ENCODE data around the gene TCTN1.
"Not testable (repeated sequence)": the region's sequence is repeated elsewhere in the genome, so short reads cannot be mapped to it uniquely, and the experiment has no call there.

The TCTN1 gene

DNA sequence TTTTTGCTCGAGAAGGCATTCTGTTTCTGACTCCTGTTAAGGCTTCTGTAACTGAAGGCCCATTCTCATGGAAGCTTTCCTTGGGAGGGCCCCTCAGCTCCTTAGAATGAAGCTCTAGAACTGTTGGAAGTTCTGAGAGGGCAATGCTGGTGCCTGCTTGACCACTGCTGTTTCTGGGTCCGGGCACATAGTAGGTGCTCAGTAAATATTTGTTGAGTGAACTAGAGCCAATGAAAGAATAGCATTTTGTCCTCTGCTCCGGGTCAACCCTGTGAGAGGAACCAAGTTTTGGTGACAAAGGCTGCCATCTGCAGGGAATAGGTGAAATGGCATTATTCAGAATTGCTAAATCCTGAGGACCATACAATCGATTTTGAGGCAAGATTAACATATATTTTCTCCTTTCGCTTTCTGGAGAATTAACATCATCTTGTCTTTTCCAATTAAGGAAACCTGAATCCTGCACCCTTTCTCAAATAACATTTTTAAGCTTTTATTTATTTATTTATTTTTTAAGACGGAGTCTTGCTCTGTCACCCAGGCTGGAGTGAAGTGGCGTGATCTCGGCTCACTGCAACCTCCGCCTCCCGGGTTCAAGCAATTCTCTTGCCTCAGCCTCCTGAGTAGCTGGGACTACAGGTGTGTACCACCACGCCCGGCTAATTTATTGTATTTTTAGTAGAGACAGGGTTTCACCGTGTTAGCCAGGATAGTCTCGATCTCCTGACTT, 11.7 kb upstream of the TCTN1 start:
- 70 to 73% methylated on average over 14 of the region's 14 CpGs for WGBS, 2 experiments
- not testable (repeated sequence) for H3K27me3 ChIP-seq (ENCODE audit: control insufficient read depth, insufficient read depth, low read length, poor library complexity, severe bottlenecking); H3K9me3 ChIP-seq (ENCODE audit: control insufficient read depth, low read length); H3K4me3 ChIP-seq (ENCODE audit: insufficient read depth, low read depth, low read length); H3K4me1 ChIP-seq (ENCODE audit: control insufficient read depth, insufficient read depth, low read length); H3K27ac ChIP-seq (ENCODE audit: insufficient read depth, low read depth, low read length, poor library complexity, severe bottlenecking); H3K36me3 ChIP-seq (ENCODE audit: control insufficient read depth, insufficient read depth, low read length)

DNA sequence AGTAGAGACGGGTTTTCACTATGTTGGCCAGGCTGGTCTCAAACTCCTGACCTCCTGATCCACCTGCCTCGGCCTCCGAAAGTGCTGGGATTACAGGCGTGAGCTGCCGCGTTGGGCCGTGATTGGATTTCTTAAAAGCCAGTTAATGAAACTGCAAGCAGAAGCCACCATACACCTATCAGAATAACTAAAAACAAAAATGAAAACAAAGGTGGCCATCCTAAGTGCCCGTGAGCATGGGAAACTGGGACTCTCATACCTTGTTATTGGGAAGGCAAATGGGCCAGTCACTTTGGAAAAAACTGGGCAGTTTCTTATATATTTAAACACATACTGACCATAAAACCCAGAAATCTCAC, 7.7 kb upstream of the TCTN1 start:
- no peak overlapping the region for H3K4me3 ChIP-seq (ENCODE audit: insufficient read depth, low read depth, low read length)

GRCh38 chr12:110613071-110613770, 708 bp upstream of the TCTN1 start:
- WGBS, 2 experiments, result 81% methylated on average over 19 to 20 of the region's 23 CpGs
- H3K4me3 ChIP-seq (ENCODE audit: insufficient read depth, low read depth, low read length), result peak overlapping the region; percentile 71
- peaks cover 3% of the 10 kb centered on the region for H3K4me1 ChIP-seq (ENCODE audit: control insufficient read depth, insufficient read depth, low read length)
- no peaks in the 10 kb centered on the region for H3K9me3 ChIP-seq (ENCODE audit: control insufficient read depth, low read length)
- H3K27ac ChIP-seq (ENCODE audit: insufficient read depth, low read depth, low read length, poor library complexity, severe bottlenecking), result no peak overlapping the region
- no peaks in the 10 kb centered on the region for H3K36me3 ChIP-seq (ENCODE audit: control insufficient read depth, insufficient read depth, low read length)
- no peaks in the 10 kb centered on the region for H3K27me3 ChIP-seq (ENCODE audit: control insufficient read depth, insufficient read depth, low read length, poor library complexity, severe bottlenecking)

More for the DNA sequence above, 7.7 kb upstream of the TCTN1 start:
- Histone ChIP-seq H3K36me3 (ENCODE audit: control insufficient read depth, insufficient read depth, low read length) (no peaks in the 10 kb centered on the region), H3K4me1 (ENCODE audit: control insufficient read depth, insufficient read depth, low read length) (no peaks in the 10 kb centered on the region), H3K27ac (ENCODE audit: insufficient read depth, low read depth, low read length, poor library complexity, severe bottlenecking) (no peak overlapping the region), H3K27me3 (ENCODE audit: control insufficient read depth, insufficient read depth, low read length, poor library complexity, severe bottlenecking) (no peaks in the 10 kb centered on the region), H3K9me3 (ENCODE audit: control insufficient read depth, low read length) (no peaks in the 10 kb centered on the region)
- WGBS, 2 experiments, result 95% methylated on average over 8 of the region's 8 CpGs

DNA sequence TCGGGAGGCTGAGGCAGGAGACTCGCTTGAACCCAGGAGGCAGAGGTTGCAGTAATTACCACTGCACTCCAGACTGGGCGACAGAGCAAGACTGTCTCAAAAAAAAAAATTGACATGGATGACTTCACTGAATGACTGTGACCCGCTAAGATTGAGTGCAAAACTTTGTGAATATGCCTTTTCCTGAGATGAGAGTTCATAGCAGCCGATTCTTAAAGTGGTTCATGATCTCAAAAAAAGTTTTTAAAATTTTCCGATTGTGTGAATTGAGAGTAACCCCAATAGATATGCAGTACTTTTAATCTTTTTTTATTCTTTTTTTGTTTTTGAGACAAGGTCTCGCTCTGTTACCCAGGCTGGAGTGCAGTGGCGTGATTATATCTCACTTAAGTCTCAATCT, 1.2 kb downstream of the TCTN1 start:
- Histone ChIP-seq H3K9me3 (ENCODE audit: control insufficient read depth, low read length) (no peaks in the 10 kb centered on the region), H3K4me1 (ENCODE audit: control insufficient read depth, insufficient read depth, low read length) (peaks cover 3% of the 10 kb centered on the region), H3K4me3 (ENCODE audit: insufficient read depth, low read depth, low read length) (no peak overlapping the region), H3K36me3 (ENCODE audit: control insufficient read depth, insufficient read depth, low read length) (no peaks in the 10 kb centered on the region), H3K27me3 (ENCODE audit: control insufficient read depth, insufficient read depth, low read length, poor library complexity, severe bottlenecking) (no peaks in the 10 kb centered on the region), H3K27ac (ENCODE audit: insufficient read depth, low read depth, low read length, poor library complexity, severe bottlenecking) (no peak overlapping the region)
- WGBS, 2 experiments, result 88 to 94% methylated on average over 8 of the region's 8 CpGs

DNA sequence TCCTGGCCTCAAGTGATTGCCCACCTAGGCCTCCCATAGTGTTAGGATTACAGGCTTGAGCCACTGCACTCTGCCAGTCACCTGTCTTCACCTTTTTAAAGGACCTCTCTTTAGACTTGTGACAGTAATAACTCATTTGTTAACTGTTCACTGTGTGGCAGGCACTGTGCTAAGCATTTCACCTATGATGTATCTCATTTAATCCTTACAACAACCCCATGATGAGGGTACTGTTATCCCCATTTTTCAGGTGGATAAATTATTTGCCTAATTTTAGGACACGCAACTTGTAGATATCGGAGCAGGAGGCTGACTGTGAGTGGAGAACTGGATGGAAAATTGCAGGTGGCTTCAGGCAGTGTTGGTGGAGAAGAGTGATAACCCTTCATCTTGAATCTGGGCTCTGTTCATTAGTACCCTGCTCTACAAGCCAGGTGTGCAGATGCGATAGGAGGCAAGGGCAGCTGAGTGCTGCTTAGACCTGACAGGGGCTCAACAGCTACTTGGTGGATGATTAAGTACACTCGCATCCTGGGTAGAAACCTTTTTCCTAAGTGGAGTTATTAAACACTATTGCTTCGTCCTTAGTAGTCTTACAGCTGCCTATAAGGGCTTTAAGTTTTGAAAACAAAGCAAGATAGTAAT, 2.7 kb downstream of the TCTN1 start:
- Histone ChIP-seq H3K9me3 (ENCODE audit: control insufficient read depth, low read length) (no peaks in the 10 kb centered on the region), H3K36me3 (ENCODE audit: control insufficient read depth, insufficient read depth, low read length) (no peaks in the 10 kb centered on the region), H3K4me1 (ENCODE audit: control insufficient read depth, insufficient read depth, low read length) (peaks cover 3% of the 10 kb centered on the region), H3K4me3 (ENCODE audit: insufficient read depth, low read depth, low read length) (no peak overlapping the region), H3K27me3 (ENCODE audit: control insufficient read depth, insufficient read depth, low read length, poor library complexity, severe bottlenecking) (no peaks in the 10 kb centered on the region), H3K27ac (ENCODE audit: insufficient read depth, low read depth, low read length, poor library complexity, severe bottlenecking) (no peak overlapping the region)
- 91 to 97% methylated on average over 5 of the region's 5 CpGs for WGBS, 2 experiments

DNA sequence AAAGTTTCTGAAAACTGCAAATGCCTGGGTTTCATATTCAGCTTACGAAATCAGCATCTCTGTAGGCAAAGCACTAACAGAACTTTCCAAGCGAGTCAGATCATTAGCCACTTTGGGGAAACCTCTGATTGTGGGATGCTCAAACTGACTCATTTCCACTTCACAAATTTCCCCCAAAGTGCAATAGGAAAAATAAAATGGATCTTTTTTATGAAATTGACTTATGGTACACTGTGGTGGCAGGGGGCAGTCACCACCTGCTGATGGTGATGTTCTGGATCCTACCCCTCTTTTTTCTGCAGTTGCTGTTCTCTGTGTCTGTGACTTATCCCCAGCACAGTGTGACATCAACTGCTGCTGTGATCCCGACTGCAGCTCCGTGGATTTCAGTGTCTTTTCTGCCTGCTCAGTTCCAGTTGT, 5.6 kb downstream of the TCTN1 start:
- H3K9me3 ChIP-seq (ENCODE audit: control insufficient read depth, low read length), result no peaks in the 10 kb centered on the region
- H3K4me1 ChIP-seq (ENCODE audit: control insufficient read depth, insufficient read depth, low read length), result peaks cover 2% of the 10 kb centered on the region
- H3K36me3 ChIP-seq (ENCODE audit: control insufficient read depth, insufficient read depth, low read length), result peaks cover 4% of the 10 kb centered on the region
- H3K27me3 ChIP-seq (ENCODE audit: control insufficient read depth, insufficient read depth, low read length, poor library complexity, severe bottlenecking), result no peaks in the 10 kb centered on the region
- 68 to 75% methylated on average over 4 of the region's 4 CpGs for WGBS, 2 experiments
- H3K27ac ChIP-seq (ENCODE audit: insufficient read depth, low read depth, low read length, poor library complexity, severe bottlenecking), result no peak overlapping the region
- H3K4me3 ChIP-seq (ENCODE audit: insufficient read depth, low read depth, low read length), result no peak overlapping the region

DNA sequence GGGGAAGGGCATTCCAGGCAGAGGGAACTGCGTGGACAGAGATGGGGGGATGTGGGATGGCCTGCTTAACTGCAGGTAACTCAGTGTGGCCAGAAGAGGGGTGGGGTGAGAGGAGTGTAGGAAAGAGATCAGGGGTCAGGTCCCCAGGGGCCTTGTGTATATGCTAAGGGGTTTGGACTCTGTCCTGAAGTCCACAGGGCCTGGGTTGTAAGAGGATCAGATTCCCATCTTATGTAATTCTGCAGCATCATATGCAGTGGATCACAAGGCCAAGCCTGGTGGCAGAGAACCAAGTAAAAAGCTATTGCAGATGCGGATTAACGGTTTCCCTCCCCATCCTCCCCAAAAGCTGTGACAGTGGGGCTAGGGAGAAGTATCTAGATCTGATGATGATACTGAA, 8.7 kb downstream of the TCTN1 start:
- Histone ChIP-seq H3K27me3 (ENCODE audit: control insufficient read depth, insufficient read depth, low read length, poor library complexity, severe bottlenecking) (no peaks in the 10 kb centered on the region), H3K9me3 (ENCODE audit: control insufficient read depth, low read length) (no peaks in the 10 kb centered on the region), H3K4me3 (ENCODE audit: insufficient read depth, low read depth, low read length) (no peak overlapping the region), H3K36me3 (ENCODE audit: control insufficient read depth, insufficient read depth, low read length) (peaks cover 4% of the 10 kb centered on the region), H3K4me1 (ENCODE audit: control insufficient read depth, insufficient read depth, low read length) (no peaks in the 10 kb centered on the region), H3K27ac (ENCODE audit: insufficient read depth, low read depth, low read length, poor library complexity, severe bottlenecking) (no peak overlapping the region)
- whole genome bisulfite sequencing, 2 experiments, result 97 to 99% methylated on average over 3 of the region's 3 CpGs

GRCh38 chr12:110627500-110628195, 13.7 kb downstream of the TCTN1 start:
- Histone ChIP-seq H3K27me3 (ENCODE audit: control insufficient read depth, insufficient read depth, low read length, poor library complexity, severe bottlenecking) (no peaks in the 10 kb centered on the region), H3K4me3 (ENCODE audit: insufficient read depth, low read depth, low read length) (no peak overlapping the region), H3K36me3 (ENCODE audit: control insufficient read depth, insufficient read depth, low read length) (peaks cover 10% of the 10 kb centered on the region), H3K9me3 (ENCODE audit: control insufficient read depth, low read length) (no peaks in the 10 kb centered on the region), H3K27ac (ENCODE audit: insufficient read depth, low read depth, low read length, poor library complexity, severe bottlenecking) (no peak overlapping the region), H3K4me1 (ENCODE audit: control insufficient read depth, insufficient read depth, low read length) (no peaks in the 10 kb centered on the region)
- WGBS, 2 experiments, result 90 to 91% methylated on average over 5 of the region's 8 CpGs

- Histone ChIP-seq H3K4me3 (ENCODE audit: insufficient read depth, low read depth, low read length) (no peak overlapping the region), H3K27ac (ENCODE audit: insufficient read depth, low read depth, low read length, poor library complexity, severe bottlenecking) (no peak overlapping the region), H3K9me3 (ENCODE audit: control insufficient read depth, low read length) (no peaks in the 10 kb centered on the region), H3K27me3 (ENCODE audit: control insufficient read depth, insufficient read depth, low read length, poor library complexity, severe bottlenecking) (no peaks in the 10 kb centered on the region), H3K36me3 (ENCODE audit: control insufficient read depth, insufficient read depth, low read length) (no peaks in the 10 kb centered on the region), H3K4me1 (ENCODE audit: control insufficient read depth, insufficient read depth, low read length) (peaks cover 3% of the 10 kb centered on the region)
These were observed 21.1 kb downstream of the TCTN1 start for GRCh38 chr12:110635055-110635454.

GRCh38 chr12:110636516-110636915, 22.6 kb downstream of the TCTN1 start:
- no peak overlapping the region for H3K4me3 ChIP-seq (ENCODE audit: insufficient read depth, low read depth, low read length)
- no peaks in the 10 kb centered on the region for H3K27me3 ChIP-seq (ENCODE audit: control insufficient read depth, insufficient read depth, low read length, poor library complexity, severe bottlenecking)
- H3K4me1 ChIP-seq (ENCODE audit: control insufficient read depth, insufficient read depth, low read length), result peaks cover 7% of the 10 kb centered on the region
- H3K9me3 ChIP-seq (ENCODE audit: control insufficient read depth, low read length), result no peaks in the 10 kb centered on the region
- no peaks in the 10 kb centered on the region for H3K36me3 ChIP-seq (ENCODE audit: control insufficient read depth, insufficient read depth, low read length)
- 96% methylated on average over 5 of the region's 5 CpGs for WGBS, 2 experiments
- no peak overlapping the region for H3K27ac ChIP-seq (ENCODE audit: insufficient read depth, low read depth, low read length, poor library complexity, severe bottlenecking)

Data from ectodermal cell (in vitro differentiated cells).